Liver (tissue), 9 donors: Measurements from ENCODE around the gene ITGB7. TPM values are rescaled to one million over a fixed set of nuclear protein-coding genes. Genes with fewer than 3 reads are reported as not detected.
A peak's percentile ranks its signal among the peaks of the same experiment; 100 is the strongest.

Experiments used
- DNase-seq: peaks from one replicate; pipeline ENCODE4 v3.0.0-alpha.2; 2017; ENCODE audit warnings: low spot score
- H3K27ac ChIP-seq, 2 donors: one replicate each; pipeline ENCODE4 v1.7.0; 2013; ENCODE audit warnings: inconsistent platforms in 2 of 2, low read length in 2 of 2, control low read depth in 1 of 2, low read depth in 1 of 2, mild to moderate bottlenecking in 1 of 2
- H3K27me3 ChIP-seq, 4 donors: one replicate each; pipeline versions ENCODE4 v1.6.1 to v1.7.0; 2013; ENCODE audit warnings: low read length in 3 of 4, inconsistent platforms in 1 of 4, mild to moderate bottlenecking in 1 of 4, moderate library complexity in 1 of 4; ENCODE audit not compliant: control insufficient read depth in 4 of 4, insufficient read depth in 4 of 4
- H3K36me3 ChIP-seq, 4 donors: one replicate each; pipeline versions ENCODE4 v1.6.1 to v1.7.0; 2013; ENCODE audit warnings: low read length in 3 of 4, mild to moderate bottlenecking in 3 of 4, low read depth in 1 of 4, moderate library complexity in 1 of 4; ENCODE audit not compliant: control insufficient read depth in 4 of 4, insufficient read depth in 3 of 4
- H3K4me1 ChIP-seq, 4 donors: one replicate each; pipeline versions ENCODE4 v1.6.1 to v1.7.0; 2013; ENCODE audit warnings: low read length in 3 of 4, mild to moderate bottlenecking in 3 of 4, moderate library complexity in 1 of 4; ENCODE audit not compliant: control insufficient read depth in 4 of 4, insufficient read depth in 4 of 4
- H3K4me3 ChIP-seq, 3 donors: one replicate each; pipeline versions ENCODE4 v1.6.1 to v1.7.0; 2013; ENCODE audit warnings: low read length in 3 of 3, control low read depth in 1 of 3, low read depth in 1 of 3, mild to moderate bottlenecking in 1 of 3
- H3K9ac ChIP-seq, 2 donors: one replicate each; pipeline ENCODE4 v1.7.0; 2013; ENCODE audit warnings: low read length in 2 of 2, mild to moderate bottlenecking in 2 of 2, moderate library complexity in 2 of 2, control low read depth in 1 of 2, low read depth in 1 of 2
- H3K9me3 ChIP-seq, 4 donors: one replicate each; pipeline versions ENCODE4 v1.6.1 to v1.7.0; 2013; ENCODE audit warnings: low read length in 3 of 4; ENCODE audit not compliant: control insufficient read depth in 4 of 4
- FOXA1 ChIP-seq: IDR thresholded peaks from 2 replicates; pipeline ENCODE4 v1.6.1; 2016; ENCODE audit warnings: antibody characterized with exemption
- FOXA2 ChIP-seq: IDR thresholded peaks from 2 replicates; pipeline ENCODE4 v1.6.1; 2016; ENCODE audit warnings: antibody characterized with exemption
- GABPA ChIP-seq, 2 donors: IDR thresholded peaks in 1 of 2; conservative IDR thresholded peaks in 1 of 2; 2 replicates each; pipeline ENCODE4 v1.6.1; 2016; ENCODE audit warnings: antibody characterized with exemption in 2 of 2, mild to moderate bottlenecking in 1 of 2, moderate library complexity in 1 of 2
- HNF4A ChIP-seq, 2 donors: conservative IDR thresholded peaks; 2 replicates each; pipeline ENCODE4 v1.6.1; 2016; ENCODE audit warnings: antibody characterized with exemption in 2 of 2, mild to moderate bottlenecking in 2 of 2
- HNF4G ChIP-seq: IDR thresholded peaks from 2 replicates; pipeline ENCODE4 v1.6.1; 2016; ENCODE audit warnings: antibody characterized with exemption
- JUND ChIP-seq, 2 donors: IDR thresholded peaks; 2 replicates each; pipeline ENCODE4 v1.6.1; 2016; ENCODE audit warnings: antibody characterized with exemption in 2 of 2
- NR2F2 ChIP-seq: IDR thresholded peaks from 2 replicates; pipeline ENCODE4 v1.6.1; 2016; ENCODE audit warnings: antibody characterized with exemption
- RAD21 ChIP-seq, 2 donors: IDR thresholded peaks; 2 replicates each; pipeline ENCODE4 v1.6.1; 2016; ENCODE audit warnings: antibody characterized with exemption in 2 of 2, mild to moderate bottlenecking in 2 of 2
- RXRA ChIP-seq, 2 donors: IDR thresholded peaks; 2 replicates each; pipeline ENCODE4 v1.6.1; 2017 to 2018; ENCODE audit warnings: antibody characterized with exemption in 2 of 2, mild to moderate bottlenecking in 1 of 2
- TAF1 ChIP-seq: conservative IDR thresholded peaks from 2 replicates; pipeline ENCODE4 v1.6.1; 2016; ENCODE audit warnings: antibody characterized with exemption, mild to moderate bottlenecking
- YY1 ChIP-seq: IDR thresholded peaks from 2 replicates; pipeline ENCODE4 v1.6.1; 2016; ENCODE audit warnings: antibody characterized with exemption, mild to moderate bottlenecking
- WGBS: extraction: QIAGEN DNeasy Blood & Tissue Kit; methylation state at CpG from one replicate; pipeline ENCODE4 v1.1.7; 2013; 5-methylcytosine and 5-hydroxymethylcytosine counted together
- polyA plus RNA-seq, 2 donors: library from polyadenylated mRNA; stranded (reverse) in 1 of 2; unstranded in 1 of 2; fragments of 200-250 nt in 1 of 2; fragments of >200 nt in 1 of 2; fragmentation: Nextera tagmentation in 1 of 2; extraction: Ambion mirVana in 1 of 2; gene quantifications; one replicate each; pipeline versions ENCODE4 v1.2.1 to v1.2.3, GENCODE V29; 2013 to 2015
- total RNA-seq, 2 donors: library from RNA; depleted of rRNA; stranded (reverse); fragments of >200 nt; gene quantifications; one replicate each; pipeline ENCODE4 v1.2.3, GENCODE V29; 2014
- TF ChIP-seq, protein P1 (sequence below): IDR thresholded peaks from 2 replicates; pipeline ENCODE4 v1.6.1; 2016; ENCODE audit warnings: antibody characterized with exemption
- TF ChIP-seq, protein P2 (sequence below): fragments of 150-350 bp; IDR thresholded peaks from 2 replicates; pipeline ENCODE4 v1.5.1; 2017; ENCODE audit warnings: improper control_type of control experiment, low read depth, low read length; ENCODE audit not compliant: missing input control
- TF ChIP-seq, protein P3 (sequence below): IDR thresholded peaks from 2 replicates; pipeline ENCODE4 v1.6.1; 2016; ENCODE audit warnings: antibody characterized with exemption
- TF ChIP-seq, protein P4 (sequence below): IDR thresholded peaks from 2 replicates; pipeline ENCODE4 v1.6.1; 2016; ENCODE audit warnings: antibody characterized with exemption, mild to moderate bottlenecking
- donor health status: healthy.
- donor health status: healthy.
- donor health status: healthy.
- donor health status: healthy.
- donor health status: healthy.

ITGB7 gene
- total and polyA plus RNA-seq, 4 donors: 1.7 to 2.4 (median 2.1) TPM

DNA sequence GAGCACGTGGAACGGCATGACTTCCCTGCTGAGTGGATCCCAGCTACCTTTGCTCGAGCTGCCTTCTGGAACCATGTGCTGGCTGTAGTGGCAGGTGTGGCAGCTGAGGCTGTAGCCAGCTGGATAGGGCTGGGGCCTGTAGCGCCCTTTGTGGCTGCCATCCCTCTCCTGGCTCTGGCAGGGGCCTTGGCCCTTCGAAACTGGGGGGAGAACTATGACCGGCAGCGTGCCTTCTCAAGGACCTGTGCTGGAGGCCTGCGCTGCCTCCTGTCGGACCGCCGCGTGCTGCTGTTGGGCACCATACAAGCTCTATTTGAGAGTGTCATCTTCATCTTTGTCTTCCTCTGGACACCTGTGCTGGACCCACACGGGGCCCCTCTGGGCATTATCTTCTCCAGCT is 46.2 kb upstream of the ITGB7 start:
- TF ChIP-seq FOXA1 (no peak), YY1 (no peak), HNF4A (conservative IDR thresholded peaks at IDR 0.05) (no peak), JUND (IDR thresholded peaks at IDR 0.05) (no peak), FOXA2 (no peak), TAF1 (no peak)
- TF ChIP-seq, protein P1, sequence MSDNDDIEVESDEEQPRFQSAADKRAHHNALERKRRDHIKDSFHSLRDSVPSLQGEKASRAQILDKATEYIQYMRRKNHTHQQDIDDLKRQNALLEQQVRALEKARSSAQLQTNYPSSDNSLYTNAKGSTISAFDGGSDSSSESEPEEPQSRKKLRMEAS: no peak
- TF ChIP-seq, protein P2, sequence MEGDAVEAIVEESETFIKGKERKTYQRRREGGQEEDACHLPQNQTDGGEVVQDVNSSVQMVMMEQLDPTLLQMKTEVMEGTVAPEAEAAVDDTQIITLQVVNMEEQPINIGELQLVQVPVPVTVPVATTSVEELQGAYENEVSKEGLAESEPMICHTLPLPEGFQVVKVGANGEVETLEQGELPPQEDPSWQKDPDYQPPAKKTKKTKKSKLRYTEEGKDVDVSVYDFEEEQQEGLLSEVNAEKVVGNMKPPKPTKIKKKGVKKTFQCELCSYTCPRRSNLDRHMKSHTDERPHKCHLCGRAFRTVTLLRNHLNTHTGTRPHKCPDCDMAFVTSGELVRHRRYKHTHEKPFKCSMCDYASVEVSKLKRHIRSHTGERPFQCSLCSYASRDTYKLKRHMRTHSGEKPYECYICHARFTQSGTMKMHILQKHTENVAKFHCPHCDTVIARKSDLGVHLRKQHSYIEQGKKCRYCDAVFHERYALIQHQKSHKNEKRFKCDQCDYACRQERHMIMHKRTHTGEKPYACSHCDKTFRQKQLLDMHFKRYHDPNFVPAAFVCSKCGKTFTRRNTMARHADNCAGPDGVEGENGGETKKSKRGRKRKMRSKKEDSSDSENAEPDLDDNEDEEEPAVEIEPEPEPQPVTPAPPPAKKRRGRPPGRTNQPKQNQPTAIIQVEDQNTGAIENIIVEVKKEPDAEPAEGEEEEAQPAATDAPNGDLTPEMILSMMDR: no peak
- TF ChIP-seq, protein P3, sequence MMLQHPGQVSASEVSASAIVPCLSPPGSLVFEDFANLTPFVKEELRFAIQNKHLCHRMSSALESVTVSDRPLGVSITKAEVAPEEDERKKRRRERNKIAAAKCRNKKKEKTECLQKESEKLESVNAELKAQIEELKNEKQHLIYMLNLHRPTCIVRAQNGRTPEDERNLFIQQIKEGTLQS: no peak
- TF ChIP-seq, protein P4, sequence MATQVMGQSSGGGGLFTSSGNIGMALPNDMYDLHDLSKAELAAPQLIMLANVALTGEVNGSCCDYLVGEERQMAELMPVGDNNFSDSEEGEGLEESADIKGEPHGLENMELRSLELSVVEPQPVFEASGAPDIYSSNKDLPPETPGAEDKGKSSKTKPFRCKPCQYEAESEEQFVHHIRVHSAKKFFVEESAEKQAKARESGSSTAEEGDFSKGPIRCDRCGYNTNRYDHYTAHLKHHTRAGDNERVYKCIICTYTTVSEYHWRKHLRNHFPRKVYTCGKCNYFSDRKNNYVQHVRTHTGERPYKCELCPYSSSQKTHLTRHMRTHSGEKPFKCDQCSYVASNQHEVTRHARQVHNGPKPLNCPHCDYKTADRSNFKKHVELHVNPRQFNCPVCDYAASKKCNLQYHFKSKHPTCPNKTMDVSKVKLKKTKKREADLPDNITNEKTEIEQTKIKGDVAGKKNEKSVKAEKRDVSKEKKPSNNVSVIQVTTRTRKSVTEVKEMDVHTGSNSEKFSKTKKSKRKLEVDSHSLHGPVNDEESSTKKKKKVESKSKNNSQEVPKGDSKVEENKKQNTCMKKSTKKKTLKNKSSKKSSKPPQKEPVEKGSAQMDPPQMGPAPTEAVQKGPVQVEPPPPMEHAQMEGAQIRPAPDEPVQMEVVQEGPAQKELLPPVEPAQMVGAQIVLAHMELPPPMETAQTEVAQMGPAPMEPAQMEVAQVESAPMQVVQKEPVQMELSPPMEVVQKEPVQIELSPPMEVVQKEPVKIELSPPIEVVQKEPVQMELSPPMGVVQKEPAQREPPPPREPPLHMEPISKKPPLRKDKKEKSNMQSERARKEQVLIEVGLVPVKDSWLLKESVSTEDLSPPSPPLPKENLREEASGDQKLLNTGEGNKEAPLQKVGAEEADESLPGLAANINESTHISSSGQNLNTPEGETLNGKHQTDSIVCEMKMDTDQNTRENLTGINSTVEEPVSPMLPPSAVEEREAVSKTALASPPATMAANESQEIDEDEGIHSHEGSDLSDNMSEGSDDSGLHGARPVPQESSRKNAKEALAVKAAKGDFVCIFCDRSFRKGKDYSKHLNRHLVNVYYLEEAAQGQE: no peak
- no peak for DNase-seq
- 95% methylated on average over 13 of the region's 13 CpGs for WGBS
- peaks cover 8 to 20% (median 16%) of the 10 kb centered on the region in 4 donors for H3K4me1 ChIP-seq
- no peak overlapping the region for H3K4me3 ChIP-seq
- H3K36me3 ChIP-seq: no peaks in the 10 kb centered on the region
- H3K27ac ChIP-seq: no peak overlapping the region
- no peaks in the 10 kb centered on the region for H3K9me3 ChIP-seq
- H3K9ac ChIP-seq: no peak overlapping the region
- no peaks in the 10 kb centered on the region for H3K27me3 ChIP-seq

DNA sequence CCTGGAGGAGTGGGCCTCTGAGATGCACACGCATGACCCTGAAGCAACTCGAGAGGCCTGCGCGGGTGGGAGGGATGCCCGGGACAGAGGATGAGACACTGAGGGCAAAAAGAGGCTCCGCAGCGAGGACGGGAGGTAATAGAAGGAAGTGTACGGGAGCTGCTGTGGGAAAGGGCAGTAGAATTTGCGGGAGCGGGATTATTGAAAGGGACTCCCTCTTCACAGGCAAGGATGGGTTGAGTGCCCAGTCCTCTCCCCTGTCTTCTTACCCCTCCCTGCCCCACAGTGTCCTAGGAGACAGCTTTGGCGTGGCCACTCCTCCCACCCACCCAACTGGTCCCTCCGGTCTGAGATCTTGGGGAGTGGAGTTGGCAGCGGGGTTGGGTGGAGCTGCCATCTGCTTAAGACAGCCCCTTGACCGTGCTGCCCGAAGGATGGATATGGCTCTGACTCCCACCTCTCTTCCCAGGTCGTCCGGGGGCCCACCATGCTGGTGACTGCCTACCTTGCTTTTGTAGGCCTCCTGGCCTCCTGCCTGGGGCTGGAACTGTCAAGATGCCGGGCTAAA is 45.4 kb upstream of the ITGB7 start:
- 20% methylated on average over 19 of the region's 19 CpGs for WGBS
- Histone ChIP-seq H3K27ac (peak overlapping the region; percentile 72 to 90), H3K27me3 (no peaks in the 10 kb centered on the region), H3K4me3 (peak overlapping the region; percentile 74 to 94 (median 86)), H3K36me3 (no peaks in the 10 kb centered on the region), H3K9ac (peak overlapping the region; percentile 60 to 74), H3K4me1 (peaks cover 8 to 20% (median 16%) of the 10 kb centered on the region in 4 donors), H3K9me3 (no peaks in the 10 kb centered on the region)
- no peak for DNase-seq
- no peak for TF ChIP-seq RXRA (IDR thresholded peaks at IDR 0.05)
- TF ChIP-seq RAD21 (IDR thresholded peaks at IDR 0.05): no peak
- no peak for TF ChIP-seq HNF4A (conservative IDR thresholded peaks at IDR 0.05)
- TF ChIP-seq JUND (IDR thresholded peaks at IDR 0.05): no peak
- TF ChIP-seq, protein P4: no peak
- no peak for TF ChIP-seq YY1
- no peak for TF ChIP-seq NR2F2
- TF ChIP-seq, protein P2: no peak
- TF ChIP-seq HNF4G: no peak
- no peak for TF ChIP-seq GABPA (IDR thresholded peaks at IDR 0.05 in 1 of 2, conservative IDR thresholded peaks at IDR 0.05 in 1 of 2)
